Hepatocyte (in vitro differentiated cells): Measurements from ENCODE around the gene DPP9. TPM values are rescaled to one million over a fixed set of nuclear protein-coding genes. Genes with fewer than 3 reads are reported as not detected.

Source experiments
- DNase-seq: peaks from one replicate; pipeline ENCODE4 v3.0.0-alpha.2; 2016; ENCODE audit warnings: low spot score
- H2AFZ ChIP-seq: fragments of 200-600 bp; sonication (generic); 2 replicates; pipeline ENCODE4 v1.6.0; 2016; ENCODE audit warnings: antibody characterized with exemption, mild to moderate bottlenecking
- H3K27ac ChIP-seq: fragments of 200-600 bp; sonication (generic); 2 replicates; pipeline ENCODE4 v1.5.1; 2016; ENCODE audit warnings: mild to moderate bottlenecking
- H3K27me3 ChIP-seq: fragments of 200-600 bp; sonication (generic); 2 replicates; pipeline ENCODE4 v1.6.1; 2016
- H3K36me3 ChIP-seq: fragments of 200-600 bp; sonication (generic); replicated peaks from 2 replicates; pipeline ENCODE4 v1.5.1; 2016; ENCODE audit warnings: low read depth; ENCODE audit not compliant: insufficient read depth
- H3K4me1 ChIP-seq: fragments of 200-600 bp; sonication (generic); 2 replicates; pipeline ENCODE4 v1.5.1; 2016; ENCODE audit warnings: mild to moderate bottlenecking, moderate library complexity; ENCODE audit not compliant: insufficient read depth
- H3K4me2 ChIP-seq: fragments of 200-600 bp; sonication (generic); 2 replicates; pipeline ENCODE4 v1.6.0; 2016
- H3K4me3 ChIP-seq: fragments of 200-600 bp; sonication (generic); 2 replicates; pipeline ENCODE4 v1.5.1; 2016; ENCODE audit warnings: mild to moderate bottlenecking
- H3K79me2 ChIP-seq: fragments of 200-600 bp; sonication (generic); 2 replicates; pipeline ENCODE4 v1.6.0; 2017; ENCODE audit warnings: mild to moderate bottlenecking
- H3K9me2 ChIP-seq: fragments of 200-600 bp; sonication (generic); replicated peaks from 2 replicates; pipeline ENCODE4 v1.6.0; 2017; ENCODE audit warnings: mild to moderate bottlenecking; ENCODE audit not compliant: insufficient read depth
- H3K9me3 ChIP-seq: fragments of 200-600 bp; sonication (generic); 2 replicates; pipeline ENCODE4 v1.5.1; 2016; ENCODE audit warnings: low read depth, mild to moderate bottlenecking
- H4K20me1 ChIP-seq: fragments of 200-600 bp; sonication (generic); 2 replicates; pipeline ENCODE4 v1.6.0; 2016; ENCODE audit warnings: mild to moderate bottlenecking; ENCODE audit not compliant: insufficient read depth, poor library complexity, severe bottlenecking
- EZH2 ChIP-seq: fragments of 200-600 bp; sonication (generic); IDR thresholded peaks from 2 replicates; pipeline ENCODE4 v1.6.1; 2016; ENCODE audit warnings: antibody characterized with exemption, mild to moderate bottlenecking, borderline replicate concordance
- EZH2phosphoT487 ChIP-seq: fragments of 200-600 bp; sonication (generic); IDR thresholded peaks from one replicate; pipeline ENCODE4 v1.6.1; 2018; ENCODE audit warnings: antibody characterized with exemption, mild to moderate bottlenecking, low read depth, moderate library complexity; ENCODE audit not compliant: unreplicated experiment, severe bottlenecking
- WGBS: methylation state at CpG from one replicate; pipeline ENCODE4 v1.1.6; 2016; ENCODE audit warnings: low lambda C conversion rate; ENCODE audit errors: missing lambda C conversion rate; 5-methylcytosine and 5-hydroxymethylcytosine counted together
- polyA plus RNA-seq: library from polyadenylated mRNA; unstranded; fragments of >200 nt; fragmentation: Nextera tagmentation; extraction: Ambion mirVana; gene quantifications from 2 replicates; pipeline ENCODE4 v1.2.1, GENCODE V29; 2016
- total RNA-seq: library from RNA; depleted of rRNA; stranded (reverse); fragments of >200 nt; gene quantifications from 2 replicates; pipeline ENCODE4 v1.2.3, GENCODE V29; 2014
- TF ChIP-seq, protein P1 (sequence below): fragments of 200-600 bp; sonication (generic); IDR thresholded peaks from 2 replicates; pipeline ENCODE4 v1.5.1; 2016; ENCODE audit warnings: antibody characterized with exemption, mild to moderate bottlenecking; ENCODE audit not compliant: poor library complexity

DPP9 gene
- total and polyA plus RNA-seq, 2 experiments from 2014 or later: 27.6 to 32.7 TPM

- H3K9me3 ChIP-seq: no peaks in the 10 kb centered on the region
- H2AFZ ChIP-seq: no peak overlapping the region
- H3K4me2 ChIP-seq: no peak overlapping the region
- no peaks in the 10 kb centered on the region for H3K27me3 ChIP-seq
- WGBS: 89% methylated on average over 8 of the region's 8 CpGs
- H3K36me3 ChIP-seq: no peaks in the 10 kb centered on the region
- no peaks in the 10 kb centered on the region for H3K79me2 ChIP-seq
- no peak for DNase-seq
- H3K4me3 ChIP-seq: no peak overlapping the region
- H3K9me2 ChIP-seq: no peaks in the 10 kb centered on the region
- no peak for TF ChIP-seq EZH2phosphoT487
- no peaks in the 10 kb centered on the region for H4K20me1 ChIP-seq
- H3K27ac ChIP-seq: no peak overlapping the region
- H3K4me1 ChIP-seq: no peaks in the 10 kb centered on the region
These were observed 65.8 kb downstream of the DPP9 start for GRCh38 chr19:4657835-4658234.

GRCh38 chr19:4657262-4657661 lies 66.4 kb downstream of the DPP9 start:
- WGBS: 93% methylated on average over 12 of the region's 14 CpGs
- Histone ChIP-seq H2AFZ (no peak overlapping the region), H3K4me1 (no peaks in the 10 kb centered on the region), H3K4me2 (no peak overlapping the region), H3K79me2 (no peaks in the 10 kb centered on the region), H3K9me2 (no peaks in the 10 kb centered on the region), H3K27ac (no peak overlapping the region), H3K27me3 (no peaks in the 10 kb centered on the region), H3K9me3 (no peaks in the 10 kb centered on the region), H3K36me3 (no peaks in the 10 kb centered on the region), H4K20me1 (no peaks in the 10 kb centered on the region), H3K4me3 (no peak overlapping the region)
- no peak for DNase-seq
- TF ChIP-seq EZH2phosphoT487: no peak
- TF ChIP-seq, protein P1, sequence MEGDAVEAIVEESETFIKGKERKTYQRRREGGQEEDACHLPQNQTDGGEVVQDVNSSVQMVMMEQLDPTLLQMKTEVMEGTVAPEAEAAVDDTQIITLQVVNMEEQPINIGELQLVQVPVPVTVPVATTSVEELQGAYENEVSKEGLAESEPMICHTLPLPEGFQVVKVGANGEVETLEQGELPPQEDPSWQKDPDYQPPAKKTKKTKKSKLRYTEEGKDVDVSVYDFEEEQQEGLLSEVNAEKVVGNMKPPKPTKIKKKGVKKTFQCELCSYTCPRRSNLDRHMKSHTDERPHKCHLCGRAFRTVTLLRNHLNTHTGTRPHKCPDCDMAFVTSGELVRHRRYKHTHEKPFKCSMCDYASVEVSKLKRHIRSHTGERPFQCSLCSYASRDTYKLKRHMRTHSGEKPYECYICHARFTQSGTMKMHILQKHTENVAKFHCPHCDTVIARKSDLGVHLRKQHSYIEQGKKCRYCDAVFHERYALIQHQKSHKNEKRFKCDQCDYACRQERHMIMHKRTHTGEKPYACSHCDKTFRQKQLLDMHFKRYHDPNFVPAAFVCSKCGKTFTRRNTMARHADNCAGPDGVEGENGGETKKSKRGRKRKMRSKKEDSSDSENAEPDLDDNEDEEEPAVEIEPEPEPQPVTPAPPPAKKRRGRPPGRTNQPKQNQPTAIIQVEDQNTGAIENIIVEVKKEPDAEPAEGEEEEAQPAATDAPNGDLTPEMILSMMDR: no peak
- TF ChIP-seq EZH2: no peak

- Histone ChIP-seq H3K4me3 (no peak overlapping the region), H3K4me2 (no peak overlapping the region), H4K20me1 (no peaks in the 10 kb centered on the region), H3K79me2 (no peaks in the 10 kb centered on the region), H3K9me3 (no peaks in the 10 kb centered on the region), H3K9me2 (no peaks in the 10 kb centered on the region), H3K36me3 (no peaks in the 10 kb centered on the region), H3K27ac (no peak overlapping the region), H3K27me3 (no peaks in the 10 kb centered on the region), H3K4me1 (no peaks in the 10 kb centered on the region), H2AFZ (no peak overlapping the region)
- TF ChIP-seq EZH2phosphoT487 (no peak), EZH2 (no peak)
- TF ChIP-seq, protein P1: no peak
- WGBS: 96% methylated on average over 8 of the region's 8 CpGs
- no peak for DNase-seq
These were observed 67.5 kb downstream of the DPP9 start for GRCh38 chr19:4656102-4656501.

- no peak overlapping the region for H3K27ac ChIP-seq
- H3K36me3 ChIP-seq: no peaks in the 10 kb centered on the region
- H4K20me1 ChIP-seq: no peaks in the 10 kb centered on the region
- WGBS: 90% methylated on average over 27 of the region's 27 CpGs
- H3K9me3 ChIP-seq: no peaks in the 10 kb centered on the region
- H3K4me2 ChIP-seq: no peak overlapping the region
- no peak for DNase-seq
- H3K4me1 ChIP-seq: no peaks in the 10 kb centered on the region
- no peak for TF ChIP-seq EZH2
- no peak for TF ChIP-seq EZH2phosphoT487
- TF ChIP-seq, protein P1: no peak
- no peaks in the 10 kb centered on the region for H3K79me2 ChIP-seq
- no peaks in the 10 kb centered on the region for H3K27me3 ChIP-seq
- H2AFZ ChIP-seq: no peak overlapping the region
- no peaks in the 10 kb centered on the region for H3K9me2 ChIP-seq
- no peak overlapping the region for H3K4me3 ChIP-seq
These were observed 68.9 kb downstream of the DPP9 start for GRCh38 chr19:4654437-4655361.
